Activated CD8-positive, alpha-beta memory T cell treated with anti-CD3 and anti-CD28 coated beads for 24 hours (primary cell): ENCODE measurements around the gene IL32.
"Not testable (repeated sequence)": the region's sequence is repeated elsewhere in the genome, so short reads cannot be mapped to it uniquely, and the experiment has no call there.

Source experiments
- DNase-seq: peaks from one replicate; pipeline ENCODE4 v3.0.0-alpha.2; 2020

Gene IL32

DNA sequence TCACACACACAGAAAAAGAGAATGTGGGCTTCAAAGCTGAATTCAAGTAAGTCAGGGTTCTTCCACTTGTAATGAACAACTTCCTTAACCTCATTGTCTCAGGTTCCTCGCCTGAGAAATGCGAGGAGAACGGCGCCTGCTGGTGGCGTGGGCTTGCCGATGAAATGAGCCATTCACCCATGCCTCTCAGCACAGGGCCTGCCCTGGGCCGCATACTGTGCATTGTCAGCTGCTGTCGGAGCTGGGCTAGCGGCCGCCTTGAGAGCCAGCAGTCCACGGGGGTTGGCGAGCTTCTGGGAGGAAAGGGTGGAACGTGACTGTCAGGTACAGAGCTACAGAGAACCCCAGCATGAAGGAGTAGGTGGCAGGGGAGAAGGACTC is 12.1 kb upstream of the IL32 start:
- not testable (repeated sequence) for DNase-seq

DNA sequence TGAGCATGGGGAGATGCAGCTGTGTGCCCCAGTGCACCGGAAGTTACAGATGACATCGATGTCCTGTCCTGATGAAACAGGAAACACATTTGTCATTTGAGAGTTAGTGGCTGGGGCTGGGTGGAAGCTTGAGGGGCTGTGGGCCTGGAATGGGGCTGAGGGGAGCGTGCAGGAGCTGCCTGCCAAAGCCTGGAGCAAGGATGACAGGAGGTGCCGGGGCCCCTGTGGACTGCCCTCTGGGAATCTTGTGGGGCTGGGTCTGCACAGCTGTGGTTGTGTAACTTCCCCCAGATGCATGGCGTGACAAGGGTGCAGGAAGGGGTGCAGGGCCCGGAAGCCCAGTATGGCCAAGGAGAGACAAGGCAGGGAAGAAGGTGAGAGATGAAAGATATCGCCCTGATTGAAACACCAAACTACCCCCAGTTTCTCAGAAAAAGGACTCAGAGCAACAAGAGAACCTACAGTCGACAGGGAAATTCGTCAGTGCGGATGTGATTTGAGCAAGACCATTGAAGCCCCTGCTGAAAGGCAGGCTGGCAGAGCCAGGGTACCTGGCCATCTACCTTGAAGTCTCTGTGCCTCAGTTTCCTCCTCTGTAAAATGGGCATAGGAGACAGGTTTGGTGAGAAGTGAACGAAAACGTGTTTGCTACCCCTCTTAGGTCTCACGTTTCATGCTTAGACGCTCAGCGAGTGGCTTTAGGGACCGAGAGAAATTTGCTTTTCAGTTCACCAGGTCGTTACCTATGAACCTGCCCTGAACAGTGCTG is 10.3 kb upstream of the IL32 start:
- DNase-seq, result no peak

GRCh38 chr16:3055734-3056115 is 9.7 kb upstream of the IL32 start:
- DNase-seq, result not testable (repeated sequence)

- no peak for DNase-seq
These were observed 8.9 kb upstream of the IL32 start for GRCh38 chr16:3056336-3057180.

- no peak for DNase-seq
These were observed 8.0 kb upstream of the IL32 start for GRCh38 chr16:3057181-3058138.

- DNase-seq, result peak; percentile 79
These were observed 7.1 kb upstream of the IL32 start for GRCh38 chr16:3058139-3059030.

GRCh38 chr16:3059041-3059722 is 6.3 kb upstream of the IL32 start:
- DNase-seq, result peak; percentile 97

- DNase-seq, result no peak
These were observed 5.7 kb upstream of the IL32 start for GRCh38 chr16:3059723-3060242.

DNA sequence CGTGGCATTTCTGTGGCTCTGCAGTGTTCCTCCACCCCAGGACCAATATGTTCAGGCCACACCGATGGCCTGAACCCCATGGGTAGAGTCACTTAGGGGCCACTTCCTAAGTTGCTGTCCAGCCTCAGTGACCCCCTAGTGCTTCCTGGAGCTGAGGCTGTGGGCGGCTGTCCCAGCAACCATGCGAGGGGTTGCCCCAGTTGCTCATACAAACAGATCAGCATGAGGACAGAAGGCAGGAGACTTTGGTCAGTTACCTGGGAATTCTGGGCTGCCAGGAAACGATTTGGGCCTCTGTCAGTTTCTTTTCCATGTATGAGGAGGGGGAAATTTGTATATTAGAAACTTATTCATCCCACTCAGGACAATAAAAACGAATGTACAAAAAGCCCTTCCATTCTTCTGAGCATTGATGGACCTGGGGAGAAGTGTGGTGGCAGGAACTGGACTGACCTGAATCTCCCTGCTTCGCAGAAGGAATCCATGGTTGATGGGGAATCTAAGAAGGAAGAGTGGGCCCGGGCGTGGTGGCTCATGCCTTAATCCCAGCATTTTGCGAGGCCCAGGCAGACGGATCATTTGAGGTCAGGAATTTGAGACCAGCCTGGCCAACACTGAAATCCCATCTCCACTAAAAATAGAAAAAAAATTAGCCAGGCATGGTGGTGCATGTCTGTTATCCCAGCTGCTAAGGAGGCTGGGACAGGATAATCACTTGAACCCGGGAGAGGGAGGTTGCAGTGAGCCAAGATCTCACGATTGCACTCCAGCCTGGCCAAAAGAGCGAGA is 4.9 kb upstream of the IL32 start:
- no peak for DNase-seq

DNA sequence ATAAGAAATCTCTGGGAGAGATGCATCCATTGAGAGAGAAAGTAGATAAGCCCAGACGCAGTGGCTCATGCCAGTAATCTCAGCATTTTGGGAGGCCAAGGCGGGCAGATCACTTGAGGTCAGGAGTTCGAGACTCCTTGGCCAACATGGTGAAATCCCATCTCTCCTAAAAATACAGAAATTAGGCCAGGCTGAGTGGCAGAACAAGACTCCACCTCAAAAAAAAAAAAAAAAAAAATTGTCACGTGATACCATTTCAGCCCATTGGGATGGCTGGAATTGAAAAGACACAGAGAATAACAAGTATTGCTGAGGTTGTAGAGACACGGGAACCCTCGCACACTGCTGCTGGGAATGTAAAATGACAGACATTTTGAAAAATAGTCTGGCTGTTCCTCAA is 2.9 kb upstream of the IL32 start:
- DNase-seq, result no peak

GRCh38 chr16:3063625-3064386 is 1.6 kb upstream of the IL32 start:
- DNase-seq, result no peak

DNA sequence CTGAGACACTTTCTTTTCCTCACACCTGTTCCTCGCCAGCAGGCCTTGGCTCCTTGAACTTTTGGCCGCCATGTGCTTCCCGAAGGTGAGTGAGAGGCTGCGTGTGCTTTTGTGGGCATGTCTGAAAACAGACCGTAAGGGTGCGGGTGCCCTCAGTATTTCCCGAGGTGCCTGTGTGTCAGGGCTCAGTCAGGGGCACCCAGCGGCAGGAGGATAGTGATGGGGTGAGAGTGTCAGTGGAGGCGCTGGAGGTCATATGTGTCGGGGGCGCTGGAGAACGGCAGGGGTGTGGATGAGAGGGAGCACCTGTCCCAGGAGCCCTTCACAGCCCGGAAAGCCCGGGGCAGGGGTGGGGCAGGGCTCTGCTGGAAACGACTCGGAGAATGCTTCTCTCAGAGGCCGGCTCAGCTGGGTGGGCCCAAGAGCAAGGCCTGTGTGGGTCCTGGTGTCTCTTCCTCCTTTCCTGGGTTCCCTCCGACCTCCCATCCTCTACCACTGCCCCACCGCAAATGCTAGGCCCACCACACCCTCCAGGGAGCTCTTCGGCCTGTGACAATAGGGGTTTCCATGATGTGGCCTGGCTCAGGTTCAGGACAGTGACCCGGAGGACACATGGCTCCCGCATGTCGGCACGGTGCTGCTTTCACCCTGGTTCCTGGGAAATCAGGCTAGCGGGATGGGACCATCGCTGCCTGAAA is 451 bp downstream of the IL32 start:
- peak; percentile 89 for DNase-seq

DNA sequence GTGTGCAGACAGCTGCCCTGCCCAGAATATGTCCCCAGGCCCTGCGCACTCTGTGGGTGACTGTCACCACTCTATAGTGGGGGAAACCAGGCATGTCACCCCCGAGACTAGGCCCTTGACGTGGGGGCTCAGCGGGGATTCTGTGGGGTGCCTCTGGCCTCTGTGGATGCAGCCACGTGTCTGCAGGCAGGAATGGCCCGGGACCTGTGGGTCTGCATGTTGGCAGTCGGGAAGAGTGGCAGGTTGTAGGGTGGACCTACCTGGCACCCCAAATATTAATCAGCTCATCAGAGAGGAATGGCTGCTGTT is 954 bp downstream of the IL32 start:
- DNase-seq, result no peak

DNA sequence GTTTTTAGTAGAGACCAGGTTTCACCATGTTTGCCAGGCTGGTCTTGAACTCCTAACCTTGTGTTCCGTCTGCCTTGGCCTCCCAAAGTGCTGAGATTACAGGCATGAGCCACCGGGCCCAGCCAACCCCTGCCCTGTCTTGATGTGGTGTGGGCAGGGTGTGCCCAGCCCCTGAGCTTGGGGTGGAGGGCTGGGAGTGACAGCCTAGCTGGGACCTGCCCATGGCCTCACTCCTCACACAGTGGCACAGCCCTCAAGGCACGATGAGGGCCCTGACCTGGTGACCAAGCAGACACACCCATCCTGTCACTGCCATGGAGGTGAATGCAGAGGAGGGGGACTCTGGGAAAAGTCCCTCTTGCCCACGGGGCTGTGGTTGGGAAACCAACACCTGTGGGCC is 3.0 kb downstream of the IL32 start:
- no peak for DNase-seq

- DNase-seq, result not testable (repeated sequence)
These were observed 3.7 kb downstream of the IL32 start for GRCh38 chr16:3069146-3069545.

- no peak for DNase-seq
These were observed 5.2 kb downstream of the IL32 start for GRCh38 chr16:3070608-3071111.

- no peak for DNase-seq
These were observed 6.2 kb downstream of the IL32 start for GRCh38 chr16:3071655-3072054.

DNA sequence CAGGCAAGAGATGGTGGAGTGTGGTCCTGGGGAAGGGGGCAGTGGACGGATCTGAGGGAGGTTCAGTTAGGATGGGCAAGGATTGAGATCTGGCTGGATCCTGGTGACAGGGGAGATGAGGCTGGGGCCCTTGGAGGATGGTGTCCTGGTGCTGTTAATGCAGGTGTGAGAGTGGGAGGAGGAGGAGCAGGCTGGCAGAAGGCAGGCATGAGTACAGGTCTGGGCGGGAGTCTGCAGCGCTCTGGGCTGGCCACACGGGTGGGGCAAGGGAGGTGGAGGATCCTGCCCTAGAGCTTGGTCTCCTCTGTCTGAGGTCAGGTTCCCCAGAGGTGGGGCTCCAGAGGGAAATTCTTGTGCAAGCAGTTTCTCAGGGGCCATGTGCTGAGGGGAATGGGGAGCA is 6.7 kb downstream of the IL32 start:
- DNase-seq, result not testable (repeated sequence)
